ENCODE measurements around the gene OR2A14.
"Not testable (repeated sequence)": the region's sequence is repeated elsewhere in the genome, so short reads cannot be mapped to it uniquely, and the experiment has no call there.

Gene OR2A14, protein sequence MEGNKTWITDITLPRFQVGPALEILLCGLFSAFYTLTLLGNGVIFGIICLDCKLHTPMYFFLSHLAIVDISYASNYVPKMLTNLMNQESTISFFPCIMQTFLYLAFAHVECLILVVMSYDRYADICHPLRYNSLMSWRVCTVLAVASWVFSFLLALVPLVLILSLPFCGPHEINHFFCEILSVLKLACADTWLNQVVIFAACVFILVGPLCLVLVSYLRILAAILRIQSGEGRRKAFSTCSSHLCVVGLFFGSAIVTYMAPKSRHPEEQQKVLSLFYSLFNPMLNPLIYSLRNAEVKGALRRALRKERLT

DNA sequence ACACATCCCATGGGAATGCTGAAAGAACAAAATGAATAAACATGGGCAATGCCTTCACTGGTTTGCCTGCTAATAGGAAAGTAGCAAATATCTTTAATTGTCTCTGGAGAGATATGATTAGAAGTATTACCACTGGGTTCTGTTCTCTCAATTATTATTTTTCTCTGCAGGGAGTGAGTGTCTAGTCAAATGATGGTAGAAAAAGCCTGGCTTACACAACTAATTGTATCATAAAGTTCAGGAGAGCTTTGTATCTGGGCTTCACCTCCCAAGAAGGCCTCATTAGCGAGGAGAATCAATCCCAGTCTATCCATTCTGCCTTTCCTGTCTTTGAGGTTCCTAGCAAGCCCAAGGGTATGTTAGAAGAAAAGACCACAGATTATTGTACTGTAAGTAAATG is at the start of gene OR2A14:
Gene OR2A14, plus strand, starts transcription at position 301 of the 400 bp plus-strand sequence. CDS start 5,937 bp downstream, outside the sequence.
- no peak for FAIRE-seq
- DNase-seq (ENCODE audit: low spot score): no peak

GRCh38 chr7:144074374-144074773 is 48.6 kb upstream of the OR2A14 start:
- FAIRE-seq (no peak), DNase-seq (ENCODE audit: low spot score) (no peak)

DNA sequence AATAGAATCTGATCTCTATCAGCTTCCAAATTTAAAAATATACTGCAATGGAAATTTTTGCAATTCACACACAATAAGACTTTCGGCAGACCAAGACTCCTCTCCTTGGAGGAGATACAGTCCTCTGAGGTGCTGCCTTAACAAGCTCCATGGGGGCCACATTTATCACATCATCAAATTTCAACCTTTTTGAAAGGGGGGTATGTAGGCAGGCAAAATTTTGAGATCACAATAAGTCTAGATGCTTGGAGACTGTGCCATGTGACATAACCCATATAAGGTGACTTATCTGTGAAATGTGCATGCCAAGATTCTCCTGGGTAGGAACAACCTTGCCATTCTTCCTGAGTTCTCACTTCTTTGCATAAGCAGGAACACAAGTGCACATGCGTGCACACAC is 37.0 kb upstream of the OR2A14 start, which contains the start of gene OR2A12:
Gene OR2A12, plus strand, starts transcription at position 301 of the 400 bp plus-strand sequence. CDS start 8,830 bp downstream, outside the sequence.
- DNase-seq (ENCODE audit: low spot score) (no peak), FAIRE-seq (no peak)

- DNase-seq (ENCODE audit: low spot score) (no peak), FAIRE-seq (no peak)
These were observed 36.2 kb upstream of the OR2A14 start for GRCh38 chr7:144086730-144087129.

DNA sequence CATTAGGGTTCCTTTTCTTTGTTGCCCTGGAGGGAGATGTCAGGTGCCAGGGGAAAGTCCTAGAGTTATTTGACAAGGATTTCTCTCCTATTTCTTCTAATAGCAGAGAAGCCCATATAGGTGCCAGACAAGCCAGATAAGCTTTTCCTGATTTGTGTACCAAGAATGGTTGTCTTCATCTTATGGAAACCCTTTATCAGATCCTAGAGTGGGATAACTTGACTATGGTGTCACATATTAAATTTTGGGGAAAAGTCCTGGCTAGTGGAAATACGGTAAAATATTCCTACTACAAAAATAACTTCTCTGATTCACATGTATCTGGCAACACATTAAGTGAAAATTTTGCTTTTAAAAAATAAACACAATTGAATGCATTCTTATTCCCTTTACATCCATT is 35.7 kb upstream of the OR2A14 start:
- no peak for FAIRE-seq
- DNase-seq (ENCODE audit: low spot score): no peak

GRCh38 chr7:144090667-144091066 is 32.3 kb upstream of the OR2A14 start:
- FAIRE-seq: no peak

DNA sequence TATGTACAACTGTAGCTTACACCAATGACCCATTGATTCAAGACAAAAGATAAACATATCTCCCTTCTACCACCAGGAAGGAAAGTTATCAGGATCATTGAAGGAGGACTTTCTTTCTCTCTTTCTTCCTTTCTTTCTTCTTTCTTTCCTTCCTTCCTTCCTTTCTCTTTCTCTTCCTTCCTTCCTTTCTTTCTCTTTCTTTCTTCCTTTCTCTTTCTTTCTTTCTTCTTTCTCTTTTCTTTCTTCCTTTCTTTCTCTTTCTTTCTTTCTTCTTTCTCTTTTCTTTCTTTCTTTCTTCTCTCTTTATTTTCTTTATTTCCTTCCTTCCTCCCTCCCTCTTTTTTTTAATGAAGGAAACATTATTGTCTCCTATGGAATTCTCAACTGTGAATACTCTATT is 24.2 kb upstream of the OR2A14 start:
- DNase-seq (ENCODE audit: low spot score): no peak
- FAIRE-seq: no peak

More at GRCh38 chr7:144090667-144091066, 32.3 kb upstream of the OR2A14 start:
- DNase-seq (ENCODE audit: low spot score): no peak

DNA sequence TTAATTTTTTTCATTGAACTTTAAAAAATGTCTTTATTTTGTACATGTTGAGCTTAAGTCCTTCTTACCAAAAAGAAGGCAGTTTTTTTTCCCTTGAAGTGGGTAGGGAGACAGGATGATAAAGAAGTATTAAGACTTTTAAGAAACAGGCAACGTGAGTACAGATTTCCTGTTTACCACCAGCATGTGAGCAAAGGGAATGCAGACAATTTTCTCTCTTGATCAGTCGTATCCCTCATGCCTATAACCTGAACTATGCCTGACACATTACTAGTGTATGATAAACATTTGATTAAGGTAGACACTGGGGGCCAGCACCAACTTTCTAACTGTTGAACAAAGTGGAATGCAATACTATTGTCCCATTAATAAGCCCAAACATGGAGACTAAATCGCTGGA is 22.4 kb upstream of the OR2A14 start:
- no peak for FAIRE-seq
- DNase-seq (ENCODE audit: low spot score): no peak

DNA sequence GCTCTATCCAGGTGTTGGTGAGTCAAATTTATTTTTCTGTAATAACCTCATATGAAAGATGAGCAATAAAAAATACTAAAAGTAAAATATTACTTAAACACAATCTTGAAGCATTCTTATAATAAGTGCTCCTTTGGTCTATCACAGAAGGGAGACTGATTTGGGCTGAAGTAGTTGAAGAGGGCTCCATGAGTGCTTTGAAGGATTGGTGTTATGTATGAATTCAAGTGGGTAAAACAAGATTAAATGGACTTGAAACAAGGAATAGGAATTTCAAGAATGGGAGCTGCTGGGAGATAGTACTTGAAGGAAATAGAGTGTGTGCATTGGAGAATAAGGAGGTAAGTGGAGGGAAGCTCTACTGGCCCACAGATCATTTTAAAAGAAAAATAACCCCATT is 20.9 kb upstream of the OR2A14 start:
- DNase-seq (ENCODE audit: low spot score): no peak
- no peak for FAIRE-seq

- no peak for DNase-seq (ENCODE audit: low spot score)
- FAIRE-seq: no peak
These were observed 17.8 kb upstream of the OR2A14 start for GRCh38 chr7:144105211-144105610.

DNA sequence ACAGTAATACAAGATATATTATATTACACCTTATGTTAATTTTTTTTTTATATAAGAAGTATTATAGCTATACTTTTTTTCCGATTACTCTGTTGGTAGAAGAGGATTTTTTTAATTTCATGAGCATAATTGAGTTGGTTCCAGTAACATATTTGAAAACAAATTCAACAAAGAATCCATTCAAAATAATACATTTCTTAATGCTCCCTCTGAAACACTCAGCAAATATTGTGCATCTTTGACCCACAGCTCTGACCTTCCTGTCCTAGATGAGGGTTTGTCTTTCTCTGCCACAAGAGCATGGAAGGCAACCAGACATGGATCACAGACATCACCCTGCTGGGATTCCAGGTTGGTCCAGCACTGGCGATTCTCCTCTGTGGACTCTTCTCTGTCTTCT is 13.7 kb upstream of the OR2A14 start, which contains the start of gene OR2A2:
Gene OR2A2, plus strand, starts transcription at position 301 of the 400 bp plus-strand sequence. Its CDS starts 0 bp downstream, at position 301.
- DNase-seq (ENCODE audit: low spot score) (no peak), FAIRE-seq (no peak)

DNA sequence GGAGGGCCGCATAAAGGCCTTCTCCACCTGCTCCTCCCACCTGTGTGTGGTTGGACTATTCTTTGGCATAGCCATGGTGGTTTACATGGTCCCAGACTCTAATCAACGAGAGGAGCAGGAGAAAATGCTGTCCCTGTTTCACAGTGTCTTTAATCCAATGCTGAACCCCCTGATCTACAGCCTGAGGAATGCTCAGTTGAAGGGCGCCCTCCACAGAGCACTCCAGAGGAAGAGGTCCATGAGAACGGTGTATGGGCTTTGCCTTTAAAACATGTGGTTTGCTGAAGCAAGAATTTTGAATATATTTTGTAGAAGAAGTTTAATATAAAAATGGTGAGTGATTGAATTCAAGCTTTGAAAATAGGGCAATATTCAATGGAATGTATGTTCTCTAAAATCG is 12.7 kb upstream of the OR2A14 start:
- no peak for FAIRE-seq
- no peak for DNase-seq (ENCODE audit: low spot score)

GRCh38 chr7:144113651-144114050 is 9.3 kb upstream of the OR2A14 start:
- no peak for DNase-seq (ENCODE audit: low spot score)
- no peak for FAIRE-seq

GRCh38 chr7:144118341-144118740 is 4.6 kb upstream of the OR2A14 start:
- no peak for FAIRE-seq

DNA sequence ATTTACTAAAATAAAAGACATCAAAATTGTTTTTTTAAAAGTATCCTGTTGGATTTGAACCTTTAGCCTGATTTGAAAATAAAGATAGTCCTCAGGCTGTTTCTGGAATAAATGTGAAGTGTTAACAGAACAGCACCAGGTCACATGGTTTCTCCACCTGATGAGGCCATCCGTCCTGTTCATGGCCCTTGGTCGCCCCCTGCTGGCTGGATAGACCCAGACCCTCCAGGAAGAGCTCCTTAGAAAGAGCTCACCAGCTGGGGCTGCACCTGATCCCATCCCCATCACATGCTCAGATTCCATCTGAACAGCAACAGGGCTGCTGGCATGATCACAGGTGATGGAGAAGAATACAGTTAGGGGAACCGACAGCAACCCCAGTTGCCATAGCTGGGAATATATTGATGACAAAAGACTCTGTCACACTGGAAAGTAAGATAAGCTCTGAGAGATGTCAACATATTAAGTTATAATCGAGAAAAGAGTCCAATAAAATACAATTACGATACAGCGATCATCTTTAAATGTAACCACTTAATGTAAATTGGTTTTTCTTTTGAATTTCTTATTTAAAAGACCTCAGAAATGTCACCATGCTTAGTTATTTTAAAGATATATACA is 4.8 kb downstream of the OR2A14 start:
- peak; percentile 73 for DNase-seq (ENCODE audit: low spot score)
- peak; percentile 68 for FAIRE-seq

More at GRCh38 chr7:144118341-144118740, 4.6 kb upstream of the OR2A14 start:
- no peak for DNase-seq (ENCODE audit: low spot score)

DNA sequence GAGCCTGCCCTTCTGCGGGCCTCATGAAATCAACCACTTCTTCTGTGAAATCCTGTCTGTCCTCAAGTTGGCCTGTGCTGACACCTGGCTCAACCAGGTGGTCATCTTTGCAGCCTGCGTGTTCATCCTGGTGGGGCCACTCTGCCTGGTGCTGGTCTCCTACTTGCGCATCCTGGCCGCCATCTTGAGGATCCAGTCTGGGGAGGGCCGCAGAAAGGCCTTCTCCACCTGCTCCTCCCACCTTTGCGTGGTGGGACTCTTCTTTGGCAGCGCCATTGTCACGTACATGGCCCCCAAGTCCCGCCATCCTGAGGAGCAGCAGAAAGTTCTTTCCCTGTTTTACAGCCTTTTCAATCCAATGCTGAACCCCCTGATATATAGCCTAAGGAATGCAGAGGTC is 6.6 kb downstream of the OR2A14 start:
- not testable (repeated sequence) for FAIRE-seq; DNase-seq (ENCODE audit: low spot score)

DNA sequence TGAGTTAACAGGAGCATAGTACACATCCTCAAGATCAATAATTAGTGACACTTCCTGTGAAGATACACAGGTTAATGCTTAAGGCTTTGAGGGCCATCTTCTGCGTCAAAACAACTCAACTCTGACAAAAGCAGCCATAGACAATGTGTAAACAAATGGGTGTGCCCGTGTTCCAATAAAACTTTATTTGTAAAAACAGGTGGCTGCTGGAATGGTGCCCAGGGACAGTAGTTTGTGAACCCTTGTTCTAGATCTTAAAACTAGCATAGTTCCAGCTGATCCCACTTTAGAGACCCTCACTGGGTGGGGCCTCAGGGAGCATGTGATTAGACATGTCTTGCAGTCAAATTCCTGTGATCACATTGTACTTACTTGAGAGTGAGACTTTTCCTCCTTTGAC is 7.8 kb downstream of the OR2A14 start:
- FAIRE-seq: no peak
- DNase-seq (ENCODE audit: low spot score): no peak

GRCh38 chr7:144132262-144132661 is 9.3 kb downstream of the OR2A14 start:
- FAIRE-seq (no peak), DNase-seq (ENCODE audit: low spot score) (no peak)

- no peak for FAIRE-seq
- no peak for DNase-seq (ENCODE audit: low spot score)
These were observed 10.3 kb downstream of the OR2A14 start for GRCh38 chr7:144133307-144133706.

DNA sequence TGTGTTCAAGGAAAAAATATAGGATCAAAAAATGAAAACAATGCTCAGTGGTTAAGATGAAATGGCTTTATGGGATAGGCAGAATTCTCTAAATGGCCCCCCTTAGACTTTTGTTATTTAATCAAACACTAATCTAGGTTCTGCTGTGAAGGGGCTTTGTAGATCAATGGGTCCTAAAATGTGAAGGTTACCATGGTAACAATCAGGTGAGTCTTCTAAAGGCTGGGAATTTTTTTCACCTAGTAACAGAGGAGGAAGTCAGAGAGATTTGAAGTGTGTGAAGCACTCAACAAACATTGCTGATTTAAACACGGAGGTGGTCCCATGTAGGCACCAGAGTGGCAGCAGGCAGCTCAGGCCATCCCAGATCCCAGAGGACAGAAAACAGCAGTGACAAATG is 11.1 kb downstream of the OR2A14 start:
- FAIRE-seq: no peak

DNA sequence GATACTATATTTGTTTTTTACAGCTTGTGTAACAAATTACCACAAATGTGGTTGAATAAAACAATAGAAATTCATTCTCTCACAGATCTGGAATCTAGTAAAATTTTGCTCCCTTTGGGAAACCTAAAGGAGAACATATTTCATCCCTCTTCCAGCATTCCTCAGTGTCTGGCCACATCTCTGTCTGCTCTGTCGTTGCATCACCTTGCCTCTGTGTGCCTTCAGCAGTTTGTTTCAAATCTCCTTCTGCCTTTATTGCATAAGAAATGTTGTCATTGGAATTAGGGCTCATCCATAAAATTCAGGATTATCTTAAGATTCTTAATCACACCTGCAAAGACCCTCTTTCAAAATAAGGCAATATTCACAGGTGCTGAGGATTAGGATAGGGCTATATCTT is 14.5 kb downstream of the OR2A14 start:
- DNase-seq (ENCODE audit: low spot score): no peak
- FAIRE-seq: no peak

More for the DNA sequence above, 11.1 kb downstream of the OR2A14 start:
- no peak for DNase-seq (ENCODE audit: low spot score)

DNA sequence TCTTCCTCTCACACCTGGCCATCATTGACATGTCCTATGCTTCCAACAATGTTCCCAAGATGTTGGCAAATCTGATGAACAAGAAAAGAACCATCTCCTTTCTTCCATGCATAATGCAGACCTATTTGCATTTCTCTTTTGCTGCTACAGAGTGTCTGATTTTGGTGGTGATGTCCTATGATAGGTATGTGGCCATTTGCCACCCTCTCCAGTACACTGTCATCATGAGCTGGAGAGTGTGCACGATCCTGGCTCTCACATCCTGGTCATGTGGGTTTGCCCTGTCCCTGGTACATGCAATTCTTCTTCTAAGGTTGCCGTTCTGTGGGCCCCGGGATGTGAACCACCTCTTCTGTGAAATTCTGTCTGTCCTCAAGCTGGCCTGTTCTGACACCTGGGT is 19.2 kb downstream of the OR2A14 start:
- no peak for FAIRE-seq

GRCh38 chr7:144144426-144144825 is 21.4 kb downstream of the OR2A14 start:
- DNase-seq (ENCODE audit: low spot score) (peak; percentile 24), FAIRE-seq (no peak)

More for the DNA sequence above, 19.2 kb downstream of the OR2A14 start:
- no peak for DNase-seq (ENCODE audit: low spot score)
